ENCODE data around the gene PHKA1. TPM values are rescaled to one million over a fixed set of nuclear protein-coding genes. Genes with fewer than 3 reads are reported as not detected.

PHKA1 gene
- total and polyA plus RNA-seq, 2 donors (not counting 1 experiment from before 2014, with no cell fraction given): 0.07 to 0.20 TPM

- intact Hi-C loops (cut with micrococcal nuclease): loop anchor here (2.0 to 5.0 kb wide), 2 partner anchors 296 to 989 kb away; partner anchors contain the start of genes CHIC1 and RPS4X
- H3K27ac Mint-ChIP-seq: peak overlapping the region; percentile 93
- Histone ChIP-seq H3K36me3 (replicated peaks in 1 of 2; ENCODE audit: control extremely low read depth in 1 of 2, control insufficient read depth in 1 of 2, extremely low read depth in 1 of 2, insufficient read depth in 2 of 2, low read length in 1 of 2) (peaks cover 0 to 3% of the 10 kb centered on the region in 2 experiments), H3K27me3 (replicated peaks in 1 of 4; ENCODE audit: control extremely low read depth in 1 of 4, control insufficient read depth in 3 of 4, insufficient read depth in 4 of 4, low read length in 3 of 4) (no peaks in the 10 kb centered on the region), H3K79me2 (ENCODE audit: control insufficient read depth, insufficient read depth, low read length) (peaks cover 7% of the 10 kb centered on the region), H3K4me1 (ENCODE audit: control insufficient read depth in 2 of 2, insufficient read depth in 2 of 2, low read length in 2 of 2) (peaks cover 0 to 6% of the 10 kb centered on the region in 2 donors), H3K4me2 (replicated peaks; ENCODE audit: low read depth, low read length, poor library complexity, severe bottlenecking) (peak overlapping the region; percentile 52), H3K4me3 (ENCODE audit: control extremely low read depth in 1 of 5, extremely low read depth in 1 of 5, insufficient read depth in 1 of 5, low read depth in 2 of 5, low read length in 4 of 5) (peak overlapping the region; percentile 65 to 84 (median 82)), H3K9ac (ENCODE audit: low read length) (peak overlapping the region; percentile 77), H3K9me3 (ENCODE audit: control extremely low read depth in 1 of 3, control insufficient read depth in 2 of 3, insufficient read depth in 1 of 3, low read length in 2 of 3) (no peaks in the 10 kb centered on the region), H3K27ac (ENCODE audit: low read length in 2 of 2) (no peak overlapping the region), H2AFZ (ENCODE audit: insufficient read depth, low read depth, low read length, poor library complexity, severe bottlenecking) (peak overlapping the region; percentile 83), H4K20me1 (ENCODE audit: control insufficient read depth, insufficient read depth, low read length, poor library complexity, severe bottlenecking) (no peaks in the 10 kb centered on the region)
- peaks cover 18% of the 10 kb centered on the region for H3K27me3 Mint-ChIP-seq
- ChIA-PET POLR2A (no interaction called here), CTCF (interaction anchor here (0.7 to 1.4 kb wide), 2 partner anchors 18 to 27 kb away, joined by 3 to 4 read pairs; no protein-coding TSS in a partner anchor)
- TF ChIP-seq CTCF (IDR thresholded peaks at IDR 0.05) (no peak), EZH2 (IDR thresholded peaks at IDR 0.05; ENCODE audit: borderline replicate concordance, insufficient read depth, low read depth, low read length, poor library complexity, severe bottlenecking) (no peak)
- ATAC-seq (ENCODE audit: low read depth): peak; percentile 34
- H3K9me3 Mint-ChIP-seq (ENCODE audit: insufficient read depth): no peaks in the 10 kb centered on the region
- H3K4me3 Mint-ChIP-seq: peak overlapping the region; percentile 99
- WGBS (ENCODE audit: insufficient coverage): no CpG with 5 or more reads among the region's 7 CpGs
- peaks cover 12% of the 10 kb centered on the region for H3K4me1 Mint-ChIP-seq
- no peak for DNase-seq
These were observed 141.0 kb downstream of the PHKA1 start for GRCh38 chrX:72573158-72573511.
